Uterus (tissue), 4 donors: ENCODE results near the gene VPS16. TPM values are rescaled to one million over a fixed set of nuclear protein-coding genes. Genes with fewer than 3 reads are reported as not detected.

Source experiments
- DNase-seq, 2 donors: peaks; one replicate each; pipeline ENCODE4 v3.0.0-alpha.2; 2019 to 2020
- H3K27ac ChIP-seq, 2 donors: fragments of 200-600 bp; sonication (generic); 1 replicate in 1 of 2; 2 replicates in 1 of 2; pipeline ENCODE4 v1.5.1; 2016 to 2018
- H3K27me3 ChIP-seq, 2 donors: fragments of 200-600 bp; sonication (generic); one replicate each; pipeline ENCODE4 v1.5.1; 2018 to 2019; ENCODE audit warnings: control low read depth in 1 of 2
- H3K36me3 ChIP-seq, 2 donors: fragments of 200-600 bp; sonication (generic); one replicate each; pipeline ENCODE4 v1.5.1; 2019; ENCODE audit warnings: control low read depth in 1 of 2
- H3K4me1 ChIP-seq, 2 donors: fragments of 200-600 bp; sonication (generic); one replicate each; pipeline ENCODE4 v1.5.1; 2018 to 2019; ENCODE audit warnings: control low read depth in 1 of 2
- H3K4me3 ChIP-seq, 2 donors: fragments of 200-600 bp; sonication (generic); 1 replicate in 1 of 2; 2 replicates in 1 of 2; pipeline ENCODE4 v1.5.1; 2018 to 2019; ENCODE audit warnings: mild to moderate bottlenecking in 1 of 2
- H3K9me3 ChIP-seq, 2 donors: fragments of 200-600 bp; sonication (generic); one replicate each; pipeline ENCODE4 v1.5.1; 2019; ENCODE audit warnings: control low read depth in 1 of 2
- CTCF ChIP-seq, 4 experiments: fragments of 200-600 bp in 2 of 4; fragments of 450-650 bp in 2 of 4; sonication (generic) in 2 of 4; IDR thresholded peaks; one replicate each; pipeline ENCODE4 v1.5.1; 2016 to 2019; ENCODE audit warnings: antibody characterized with exemption in 4 of 4, mild to moderate bottlenecking in 2 of 4, moderate library complexity in 1 of 4
- POLR2A ChIP-seq, 2 donors: fragments of 450-650 bp; IDR thresholded peaks; one replicate each; pipeline ENCODE4 v1.6.1; 2016; ENCODE audit warnings: antibody characterized with exemption in 2 of 2, mild to moderate bottlenecking in 1 of 2, moderate library complexity in 1 of 2
- intact Hi-C: fragments of 100-400 bp; cut with DNase I; formaldehyde crosslinking; loops from one replicate; pipeline ENCODE4 v1.15.1; 2023; ENCODE audit warnings: low total_unique reads
- total RNA-seq, 4 donors: library from RNA; depleted of rRNA in 3 of 4; stranded (reverse); fragments of >200 nt in 3 of 4; gene quantifications; one replicate each; pipeline versions ENCODE4 v1.1.0 to v1.2.4, GENCODE V29; 2014 to 2023
- donor health status: DM: yes; HTN: yes; CAD: no.

The VPS16 gene
- total RNA-seq, 4 donors from 2014 or later, result 5.9 to 48.6 (median 37.9) TPM

- Histone ChIP-seq H3K27ac (peak overlapping the region; percentile 54 to 77), H3K36me3 (no peaks in the 10 kb centered on the region), H3K27me3 (no peaks in the 10 kb centered on the region), H3K4me1 (peaks cover 0 to 10% of the 10 kb centered on the region in 2 donors), H3K4me3 (peak overlapping the region; percentile 35 to 43), H3K9me3 (no peaks in the 10 kb centered on the region)
- intact Hi-C loops, result no loop called here
- no peak for DNase-seq
- TF ChIP-seq POLR2A (IDR thresholded peaks at IDR 0.05) (no peak), CTCF (IDR thresholded peaks at IDR 0.05) (no peak)
Observed at GRCh38 chr20:2799688-2800520, 40.6 kb upstream of the VPS16 start.

GRCh38 chr20:2800521-2801285, 39.8 kb upstream of the VPS16 start, which contains the start of gene CPXM1:
Gene CPXM1, minus strand, starts transcription at chr20:2800627. Its CDS starts 55 bp downstream, at chr20:2800572.
- no peaks in the 10 kb centered on the region for H3K36me3 ChIP-seq
- H3K27ac ChIP-seq, result peak within 1 kb of the TSS; percentile 54 to 77
- no peaks in the 10 kb centered on the region for H3K27me3 ChIP-seq
- peak within 1 kb of the TSS; percentile 35 to 43 for H3K4me3 ChIP-seq
- TF ChIP-seq CTCF (IDR thresholded peaks at IDR 0.05) (peak in 1 of 4 experiments; percentile 16), POLR2A (IDR thresholded peaks at IDR 0.05) (no peak)
- intact Hi-C loops, result no loop called here
- DNase-seq, result no peak
- H3K4me1 ChIP-seq, result peaks cover 0 to 18% of the 10 kb centered on the region in 2 donors
- H3K9me3 ChIP-seq, result no peaks in the 10 kb centered on the region

- Histone ChIP-seq H3K27me3 (no peaks in the 10 kb centered on the region), H3K36me3 (no peaks in the 10 kb centered on the region), H3K9me3 (no peaks in the 10 kb centered on the region), H3K27ac (peak overlapping the region in 1 of 2 donors; percentile 77), H3K4me1 (peaks cover 0 to 22% of the 10 kb centered on the region in 2 donors), H3K4me3 (no peak overlapping the region)
- no peak for DNase-seq
- TF ChIP-seq POLR2A (IDR thresholded peaks at IDR 0.05) (no peak), CTCF (IDR thresholded peaks at IDR 0.05) (no peak)
- intact Hi-C loops, result no loop called here
Observed at GRCh38 chr20:2801286-2801728, 39.2 kb upstream of the VPS16 start.

GRCh38 chr20:2804041-2804828, 36.3 kb upstream of the VPS16 start:
- no peak for DNase-seq
- no peak overlapping the region for H3K4me3 ChIP-seq
- H3K36me3 ChIP-seq, result no peaks in the 10 kb centered on the region
- H3K27me3 ChIP-seq, result no peaks in the 10 kb centered on the region
- H3K9me3 ChIP-seq, result no peaks in the 10 kb centered on the region
- TF ChIP-seq CTCF (IDR thresholded peaks at IDR 0.05), result no peak
- no peak for TF ChIP-seq POLR2A (IDR thresholded peaks at IDR 0.05)
- H3K27ac ChIP-seq, result no peak overlapping the region
- H3K4me1 ChIP-seq, result peaks cover 0 to 22% of the 10 kb centered on the region in 2 donors
- intact Hi-C loops, result no loop called here
